ENCODE measurements around the gene SMARCA4.

The SMARCA4 gene

DNA sequence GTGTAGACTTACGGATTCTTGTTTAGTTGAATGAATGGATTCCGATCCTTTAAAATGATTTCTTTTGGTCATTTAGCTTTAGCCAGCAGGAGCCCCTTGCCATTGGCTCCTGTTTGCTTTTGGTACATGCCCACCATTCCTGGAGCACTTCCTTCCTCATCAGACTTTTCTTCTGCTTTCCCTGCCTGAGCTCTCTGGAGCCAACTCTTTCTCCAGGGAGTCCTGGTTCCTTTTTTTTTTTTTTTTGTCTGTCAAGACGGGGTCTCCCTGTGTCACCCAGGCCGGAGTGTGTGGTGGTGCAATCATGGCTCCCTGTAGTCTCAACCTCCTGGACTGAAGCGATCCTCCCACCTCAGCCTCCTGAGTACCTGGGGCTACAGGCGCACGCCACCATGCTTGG lies 37.8 kb downstream of the SMARCA4 start:
- no peak for DNase-seq (ENCODE audit: low read depth in 2 of 2)
- no peak overlapping the region for H3K4me3 ChIP-seq (replicated peaks in 1 of 2; ENCODE audit: low read depth in 2 of 2, low read length in 2 of 2)
- TF ChIP-seq, protein P1, sequence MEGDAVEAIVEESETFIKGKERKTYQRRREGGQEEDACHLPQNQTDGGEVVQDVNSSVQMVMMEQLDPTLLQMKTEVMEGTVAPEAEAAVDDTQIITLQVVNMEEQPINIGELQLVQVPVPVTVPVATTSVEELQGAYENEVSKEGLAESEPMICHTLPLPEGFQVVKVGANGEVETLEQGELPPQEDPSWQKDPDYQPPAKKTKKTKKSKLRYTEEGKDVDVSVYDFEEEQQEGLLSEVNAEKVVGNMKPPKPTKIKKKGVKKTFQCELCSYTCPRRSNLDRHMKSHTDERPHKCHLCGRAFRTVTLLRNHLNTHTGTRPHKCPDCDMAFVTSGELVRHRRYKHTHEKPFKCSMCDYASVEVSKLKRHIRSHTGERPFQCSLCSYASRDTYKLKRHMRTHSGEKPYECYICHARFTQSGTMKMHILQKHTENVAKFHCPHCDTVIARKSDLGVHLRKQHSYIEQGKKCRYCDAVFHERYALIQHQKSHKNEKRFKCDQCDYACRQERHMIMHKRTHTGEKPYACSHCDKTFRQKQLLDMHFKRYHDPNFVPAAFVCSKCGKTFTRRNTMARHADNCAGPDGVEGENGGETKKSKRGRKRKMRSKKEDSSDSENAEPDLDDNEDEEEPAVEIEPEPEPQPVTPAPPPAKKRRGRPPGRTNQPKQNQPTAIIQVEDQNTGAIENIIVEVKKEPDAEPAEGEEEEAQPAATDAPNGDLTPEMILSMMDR (IDR thresholded peaks at IDR 0.05; ENCODE audit: low read depth, low read length) = no peak

DNA sequence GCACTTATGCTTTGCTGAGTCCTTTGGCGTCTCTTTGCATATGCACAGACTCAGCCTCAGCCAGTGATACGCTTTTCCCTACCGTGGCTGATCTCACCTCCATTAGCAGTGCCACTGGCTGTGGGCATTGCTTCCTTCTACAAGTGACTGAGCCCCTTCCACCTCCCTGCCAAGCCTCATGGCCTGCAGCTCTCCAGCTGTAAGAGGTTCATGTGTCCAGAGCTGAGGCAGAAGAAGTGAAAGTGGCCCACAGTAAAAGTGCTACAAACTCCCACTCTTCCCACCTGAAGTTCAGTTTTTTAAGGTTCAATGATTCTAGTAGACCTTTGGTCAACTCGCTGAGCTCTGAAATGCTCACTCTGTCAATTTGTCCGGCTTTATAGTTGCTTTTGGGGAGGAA lies 44.7 kb downstream of the SMARCA4 start:
- TF ChIP-seq, protein P1 (IDR thresholded peaks at IDR 0.05; ENCODE audit: low read depth, low read length) = no peak
- no peak overlapping the region for H3K4me3 ChIP-seq (replicated peaks in 1 of 2; ENCODE audit: low read depth in 2 of 2, low read length in 2 of 2)
- no peak for DNase-seq (ENCODE audit: low read depth in 2 of 2)

DNA sequence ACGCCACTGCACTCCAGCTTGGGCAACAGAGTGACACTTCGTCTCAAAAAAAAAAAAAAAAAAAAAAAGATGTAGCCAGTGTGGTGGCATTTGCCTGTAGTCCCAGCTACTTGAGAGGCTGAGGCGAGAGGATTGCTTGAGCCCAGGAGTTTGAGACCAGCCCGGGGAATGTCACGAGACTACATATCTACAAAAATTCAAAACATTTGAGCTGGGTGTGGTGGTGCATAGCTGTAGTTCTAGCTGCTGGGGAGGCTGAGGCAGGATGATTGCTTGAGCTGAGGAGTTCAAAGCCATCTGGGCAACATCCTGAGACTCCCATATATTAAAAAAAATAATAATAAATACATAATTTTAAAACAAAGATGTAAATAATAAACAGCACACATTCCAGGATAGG lies 46.6 kb downstream of the SMARCA4 start:
- no peak for DNase-seq (ENCODE audit: low read depth in 2 of 2)
- TF ChIP-seq, protein P1 (IDR thresholded peaks at IDR 0.05; ENCODE audit: low read depth, low read length) = no peak
- H3K4me3 ChIP-seq (replicated peaks in 1 of 2; ENCODE audit: low read depth in 2 of 2, low read length in 2 of 2) = no peak overlapping the region

DNA sequence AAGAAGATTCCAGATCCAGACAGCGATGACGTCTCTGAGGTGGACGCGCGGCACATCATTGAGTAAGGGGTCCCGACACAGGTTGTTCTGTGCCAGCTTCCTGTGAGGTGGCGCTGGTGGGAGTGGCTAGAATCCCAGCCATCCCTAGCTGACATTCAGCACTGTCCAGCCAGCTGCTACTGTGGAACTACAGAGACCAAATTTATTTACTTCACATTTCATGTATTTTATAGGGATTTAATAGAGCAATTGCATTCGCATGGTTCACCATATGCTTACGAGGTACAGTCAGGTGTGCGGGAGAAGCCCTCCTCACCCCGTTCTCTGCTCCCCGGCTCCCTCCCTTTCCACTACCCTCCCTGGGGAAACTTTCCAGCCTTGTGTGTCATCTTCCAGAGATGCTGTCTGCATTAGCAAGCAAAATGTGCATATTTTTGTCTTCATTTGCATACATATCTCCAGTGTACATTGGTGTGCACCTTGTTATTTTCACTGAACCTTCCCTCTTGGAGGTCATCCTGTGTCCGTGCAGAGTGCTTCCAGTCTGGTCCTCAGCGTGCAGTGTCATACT lies 47.2 kb downstream of the SMARCA4 start:
- TF ChIP-seq, protein P1 (IDR thresholded peaks at IDR 0.05; ENCODE audit: low read depth, low read length) = no peak
- no peak overlapping the region for H3K4me3 ChIP-seq (replicated peaks in 1 of 2; ENCODE audit: low read depth in 2 of 2, low read length in 2 of 2)
- no peak for DNase-seq (ENCODE audit: low read depth in 2 of 2)

DNA sequence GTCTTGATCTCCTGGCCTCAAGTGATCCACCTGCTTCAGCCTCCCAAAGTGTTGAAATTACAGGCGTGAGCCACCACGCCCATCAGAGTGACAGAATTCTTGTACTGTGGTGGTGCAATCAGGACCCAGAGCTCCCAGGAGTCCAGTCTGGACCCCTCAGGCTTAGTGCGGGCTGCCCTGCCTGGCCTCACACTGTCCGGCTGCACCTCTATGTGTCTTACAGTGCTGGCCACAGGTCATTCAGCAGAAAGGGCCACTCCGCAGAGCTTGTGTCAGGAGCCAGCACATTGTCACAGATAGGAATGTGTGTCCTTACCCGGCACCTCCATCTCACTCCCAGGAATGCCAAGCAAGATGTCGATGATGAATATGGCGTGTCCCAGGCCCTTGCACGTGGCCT lies 49.2 kb downstream of the SMARCA4 start:
- TF ChIP-seq, protein P1 (IDR thresholded peaks at IDR 0.05; ENCODE audit: low read depth, low read length) = no peak
- DNase-seq (ENCODE audit: low read depth in 2 of 2) = no peak
- no peak overlapping the region for H3K4me3 ChIP-seq (replicated peaks in 1 of 2; ENCODE audit: low read depth in 2 of 2, low read length in 2 of 2)

DNA sequence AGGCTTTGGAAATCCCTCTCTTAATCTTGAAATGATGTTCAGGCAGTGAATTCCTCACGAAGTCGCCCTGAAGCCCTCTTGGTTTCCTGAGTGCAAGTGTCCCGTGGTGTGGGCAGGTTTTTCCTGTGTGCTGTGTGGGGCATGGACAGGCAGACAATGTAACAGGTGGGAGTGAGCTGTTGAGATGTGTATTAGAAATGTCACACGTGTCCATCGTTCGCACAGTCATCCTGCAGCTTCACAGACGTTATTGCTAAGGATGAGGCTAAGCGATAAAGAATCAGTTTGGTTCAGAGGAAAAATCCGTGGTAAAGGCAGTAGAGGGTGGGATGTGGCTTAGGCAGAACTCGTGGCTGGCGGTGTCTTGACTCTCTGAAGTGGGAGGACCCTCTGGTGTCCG lies 51.7 kb downstream of the SMARCA4 start:
- H3K4me3 ChIP-seq (replicated peaks in 1 of 2; ENCODE audit: low read depth in 2 of 2, low read length in 2 of 2) = no peak overlapping the region
- no peak for DNase-seq (ENCODE audit: low read depth in 2 of 2)
- TF ChIP-seq, protein P1 (IDR thresholded peaks at IDR 0.05; ENCODE audit: low read depth, low read length) = no peak

DNA sequence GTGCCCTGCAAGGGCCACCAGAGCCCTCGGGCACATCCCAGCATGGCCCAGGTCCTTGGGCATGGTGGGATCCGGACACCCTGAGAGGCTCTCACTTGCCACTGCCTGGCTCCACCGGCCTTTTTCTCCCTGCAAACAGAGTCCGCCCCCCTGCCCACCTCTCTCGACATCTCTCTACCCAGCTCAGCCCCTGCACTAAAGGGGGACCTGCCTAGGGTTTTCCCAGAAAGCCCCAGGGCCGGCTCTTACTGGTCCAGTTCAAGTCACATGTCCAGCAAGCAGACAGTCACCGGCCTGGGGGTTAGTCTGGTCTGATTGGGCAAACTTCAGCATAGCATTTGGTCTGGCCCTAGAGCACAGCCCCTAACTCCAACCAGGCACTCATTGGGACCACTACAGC lies 52.9 kb downstream of the SMARCA4 start:
- DNase-seq (ENCODE audit: low read depth in 2 of 2) = no peak
- TF ChIP-seq, protein P1 (IDR thresholded peaks at IDR 0.05; ENCODE audit: low read depth, low read length) = no peak
- H3K4me3 ChIP-seq (replicated peaks in 1 of 2; ENCODE audit: low read depth in 2 of 2, low read length in 2 of 2) = no peak overlapping the region

Data from cardiac fibroblast (primary cell).